GM18511 (cell line): ENCODE data around the gene NANOS2.

Experiments used
- ATAC-seq: cut with Tn5 transposase; IDR thresholded peaks from one replicate; pipeline ENCODE4 v1.9.1; 2021; ENCODE audit warnings: mild to moderate bottlenecking, moderate library complexity; ENCODE audit not compliant: unreplicated experiment

Gene NANOS2

GRCh38 chr19:45929247-45929646, 14.7 kb upstream of the NANOS2 start:
- no peak for ATAC-seq

DNA sequence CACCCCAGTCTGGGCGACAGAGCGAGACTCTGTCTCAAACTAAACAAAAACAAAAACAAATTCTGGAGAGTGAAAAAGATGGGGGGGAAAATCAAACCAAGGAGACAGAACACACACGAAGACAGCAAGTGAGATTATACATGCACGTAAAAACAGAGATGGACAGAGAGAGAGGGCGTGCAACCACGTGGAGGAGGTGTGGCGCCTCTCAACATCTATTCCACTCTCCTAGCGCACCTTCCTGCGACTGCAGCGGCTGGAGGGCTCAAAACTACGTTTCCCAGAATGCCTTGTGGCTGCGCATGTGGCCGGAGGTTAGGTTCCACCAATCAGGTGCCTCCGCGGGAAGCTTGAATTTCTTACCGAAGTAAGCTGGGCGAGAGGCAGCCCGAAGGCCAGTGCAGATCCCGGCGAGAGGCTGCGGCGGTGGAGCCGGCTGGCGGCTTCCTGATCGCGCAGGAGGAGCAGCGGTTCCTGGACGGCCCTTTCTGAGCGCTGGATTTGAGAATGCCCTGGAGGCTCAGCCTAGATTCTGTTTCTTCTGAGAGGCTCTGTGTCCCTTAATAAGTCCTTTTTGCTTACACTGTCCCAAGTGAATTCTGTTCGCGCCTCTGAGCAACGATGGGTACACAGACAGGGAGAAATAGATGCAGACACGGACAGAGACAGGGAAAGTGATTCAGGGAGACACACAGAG, 13.1 kb upstream of the NANOS2 start:
- peak; percentile 59 for ATAC-seq

DNA sequence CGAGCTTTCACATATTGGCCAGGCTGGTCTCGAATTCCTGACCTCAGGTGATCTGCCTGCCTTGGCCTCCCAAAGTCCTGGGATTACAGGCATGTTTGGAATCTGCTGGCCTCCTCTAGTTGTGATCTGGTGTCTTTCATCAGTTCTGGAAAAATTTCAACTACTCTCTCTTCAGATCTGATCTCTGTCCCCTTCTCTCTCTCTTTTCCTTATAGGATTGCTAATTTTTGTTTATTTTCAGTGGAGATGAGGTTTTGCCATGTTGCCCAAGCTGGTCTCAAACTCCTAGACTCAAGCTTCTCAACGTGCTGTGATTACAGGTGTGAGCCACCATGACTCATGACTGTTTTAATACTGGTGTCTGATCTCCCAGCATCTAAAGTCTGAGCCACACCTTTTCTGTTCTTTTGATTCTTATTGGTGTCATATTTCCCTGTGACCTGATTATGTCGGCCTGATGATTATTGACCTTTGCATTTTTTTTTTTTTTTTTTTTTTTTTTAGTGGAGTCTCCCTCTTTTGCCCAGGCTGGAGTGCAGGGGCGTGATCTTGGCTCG, 10.4 kb upstream of the NANOS2 start:
- no peak for ATAC-seq

DNA sequence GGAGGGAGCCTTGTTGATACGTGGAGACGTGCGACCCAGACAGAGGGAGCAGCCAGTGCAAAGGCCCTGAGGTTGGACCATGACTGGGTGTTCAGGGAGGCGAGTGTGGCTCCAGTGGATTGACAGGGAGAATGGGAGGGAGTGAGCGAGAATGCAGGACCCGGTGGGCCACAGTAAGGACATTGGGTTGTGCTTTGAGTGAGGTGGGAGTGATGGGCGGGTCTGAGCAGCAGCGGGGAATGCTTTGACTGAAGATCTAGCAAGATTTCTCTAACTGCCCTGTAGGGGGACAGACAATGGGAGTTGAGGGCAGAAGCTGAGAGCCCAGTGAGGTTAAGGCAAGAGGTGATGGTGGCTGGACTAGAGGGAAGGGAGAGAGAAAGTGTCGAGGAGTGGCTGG, 7.7 kb upstream of the NANOS2 start:
- ATAC-seq, result no peak

DNA sequence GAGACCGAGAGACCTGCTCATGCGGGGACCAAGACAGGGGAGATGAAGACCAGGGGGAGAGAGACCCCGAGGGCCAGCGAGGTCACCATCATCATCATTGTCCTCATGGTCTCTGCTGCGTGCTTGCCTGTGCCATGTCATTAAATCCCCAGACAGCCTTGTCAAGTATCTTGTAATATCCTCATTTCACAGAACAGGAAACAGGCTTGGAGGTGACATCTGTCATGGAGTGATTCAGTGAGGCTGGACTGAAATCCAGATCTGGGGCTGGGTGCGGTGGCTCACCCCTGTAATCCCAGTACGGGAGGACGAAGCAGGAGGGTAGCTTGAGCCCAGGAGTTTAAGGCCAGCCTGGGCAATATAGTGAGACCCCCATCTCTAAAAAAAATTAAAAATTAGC, 5.9 kb upstream of the NANOS2 start:
- no peak for ATAC-seq

DNA sequence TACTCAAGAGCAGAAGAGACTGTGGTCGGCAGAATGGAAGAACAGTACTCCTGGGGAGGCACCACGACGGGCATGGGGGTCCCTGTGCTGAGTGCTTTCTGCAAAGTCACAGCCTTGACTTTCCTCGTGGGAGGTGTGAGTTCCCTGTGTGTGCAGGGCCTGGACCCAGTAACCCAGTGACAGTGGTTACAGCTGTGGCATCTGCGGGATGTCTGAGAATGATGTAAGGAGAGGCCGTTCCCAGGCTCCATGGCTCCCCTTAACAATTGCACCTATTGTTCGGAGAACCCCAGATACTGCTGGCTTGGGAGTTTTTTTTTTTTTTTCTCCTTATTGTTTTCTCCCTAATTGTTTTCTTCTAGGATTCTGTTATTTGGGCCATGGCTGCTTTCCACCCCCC, 5.1 kb upstream of the NANOS2 start:
- ATAC-seq, result no peak

DNA sequence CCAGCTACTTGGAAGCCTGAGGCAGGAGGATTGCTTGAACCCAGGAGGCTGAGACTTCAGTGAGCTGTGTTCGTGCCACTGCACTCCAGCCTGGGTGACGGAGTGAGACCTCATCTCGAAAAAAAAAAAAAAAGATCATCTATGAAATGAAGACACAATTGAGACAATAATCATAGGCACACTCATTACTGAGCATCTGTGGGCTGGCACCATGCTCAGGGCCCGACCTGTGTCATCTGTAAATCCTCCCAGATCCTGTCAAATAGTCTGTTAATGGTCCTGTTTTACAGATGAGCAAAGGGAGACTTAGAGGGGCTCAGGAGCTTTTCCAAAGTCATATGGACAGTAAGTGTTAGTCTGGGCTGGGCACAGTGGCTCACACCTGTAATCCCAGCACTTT, 4.1 kb upstream of the NANOS2 start:
- no peak for ATAC-seq

DNA sequence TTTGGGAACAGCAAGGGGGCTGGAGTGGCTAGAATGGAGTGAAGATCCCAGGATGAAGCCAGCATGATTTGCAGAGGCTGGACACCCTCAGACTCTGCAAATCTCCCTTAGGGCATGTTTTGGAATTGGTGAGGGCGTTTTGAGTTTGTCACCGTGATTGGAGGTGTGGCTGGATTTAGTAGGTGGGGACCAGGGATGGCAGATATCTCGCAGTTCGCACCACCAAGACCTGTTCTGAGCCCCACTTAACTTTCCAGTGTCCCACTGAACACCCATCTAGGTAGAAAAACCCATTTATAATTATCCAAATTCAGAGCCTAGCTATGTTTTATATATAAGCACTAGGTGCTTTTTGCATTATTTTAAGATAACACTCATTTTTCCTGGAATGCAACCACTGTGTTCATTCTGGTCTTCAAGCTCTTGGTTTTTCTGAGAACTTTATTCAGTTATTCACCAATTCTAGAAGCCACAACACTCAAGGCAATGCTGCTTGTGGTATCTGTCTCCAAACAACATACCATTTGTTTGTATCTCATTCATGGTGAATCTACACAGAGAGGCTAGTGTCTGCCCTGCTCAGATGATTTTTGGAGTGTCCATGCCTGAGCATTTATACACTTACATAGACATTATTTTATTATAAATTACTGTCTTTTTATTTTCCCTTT, 3.0 kb upstream of the NANOS2 start:
- no peak for ATAC-seq

DNA sequence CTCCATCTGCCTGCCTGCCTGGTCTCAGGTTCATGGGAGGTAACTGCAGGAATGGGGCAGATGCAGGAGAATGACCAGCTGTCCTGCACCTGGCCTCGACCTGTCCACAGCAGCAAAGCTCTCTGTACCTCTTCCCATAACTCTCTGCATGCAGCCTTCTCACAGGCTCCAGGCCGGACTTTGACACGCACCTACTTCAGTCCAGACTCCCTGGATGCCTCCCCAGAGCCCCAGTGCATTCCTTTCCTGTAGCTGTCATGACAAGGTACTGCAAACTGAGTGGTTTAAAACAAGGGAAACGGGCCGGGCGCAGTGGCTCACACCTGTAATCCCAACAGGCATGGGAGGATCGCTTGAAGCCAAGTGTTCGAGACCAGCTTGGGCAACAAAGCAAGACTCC, 3.3 kb downstream of the NANOS2 start:
- no peak for ATAC-seq

DNA sequence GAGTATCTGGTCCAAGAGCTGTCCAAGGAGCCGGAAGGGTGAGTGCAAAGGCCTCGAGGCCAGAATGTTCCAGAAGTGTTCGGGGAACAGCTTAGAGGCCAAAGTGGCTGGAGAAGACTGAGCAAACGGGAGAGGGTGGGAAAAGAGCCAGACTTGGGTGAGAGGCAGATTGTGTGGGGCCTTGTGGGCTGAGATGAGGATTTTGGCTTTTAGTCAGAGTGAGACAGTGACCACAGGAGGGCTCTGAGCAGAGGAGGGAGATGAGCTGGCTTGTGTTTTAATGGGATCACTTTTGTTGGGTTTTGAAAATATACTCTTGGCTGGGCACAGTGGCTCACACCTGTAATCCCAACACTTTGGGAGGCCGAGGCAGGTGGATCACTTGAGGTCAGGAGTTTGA, 5.6 kb downstream of the NANOS2 start:
- ATAC-seq, result no peak

GRCh38 chr19:45906221-45906620, 8.4 kb downstream of the NANOS2 start:
- ATAC-seq, result no peak

DNA sequence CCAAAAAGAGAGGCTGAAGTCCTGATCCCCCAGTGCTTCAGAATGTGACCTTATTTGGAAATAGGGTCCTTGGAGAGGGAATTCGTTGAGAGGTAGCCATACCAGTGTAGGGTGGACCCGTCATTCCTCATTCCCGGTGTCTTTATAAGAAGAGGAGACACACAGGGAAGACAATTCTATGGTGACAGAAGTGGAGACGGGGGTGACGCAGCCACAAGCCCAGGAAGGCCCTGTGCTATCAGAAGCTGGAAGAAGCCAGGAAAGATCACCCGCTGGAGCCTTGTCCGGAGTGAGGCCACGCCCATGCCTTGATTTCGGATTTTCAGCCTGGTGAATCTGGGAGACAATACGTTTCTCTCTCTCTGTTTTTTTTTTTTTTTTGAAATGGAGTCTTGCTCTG, 9.6 kb downstream of the NANOS2 start:
- no peak for ATAC-seq

GRCh38 chr19:45902651-45903625, 11.6 kb downstream of the NANOS2 start:
- ATAC-seq, result peak; percentile 84

DNA sequence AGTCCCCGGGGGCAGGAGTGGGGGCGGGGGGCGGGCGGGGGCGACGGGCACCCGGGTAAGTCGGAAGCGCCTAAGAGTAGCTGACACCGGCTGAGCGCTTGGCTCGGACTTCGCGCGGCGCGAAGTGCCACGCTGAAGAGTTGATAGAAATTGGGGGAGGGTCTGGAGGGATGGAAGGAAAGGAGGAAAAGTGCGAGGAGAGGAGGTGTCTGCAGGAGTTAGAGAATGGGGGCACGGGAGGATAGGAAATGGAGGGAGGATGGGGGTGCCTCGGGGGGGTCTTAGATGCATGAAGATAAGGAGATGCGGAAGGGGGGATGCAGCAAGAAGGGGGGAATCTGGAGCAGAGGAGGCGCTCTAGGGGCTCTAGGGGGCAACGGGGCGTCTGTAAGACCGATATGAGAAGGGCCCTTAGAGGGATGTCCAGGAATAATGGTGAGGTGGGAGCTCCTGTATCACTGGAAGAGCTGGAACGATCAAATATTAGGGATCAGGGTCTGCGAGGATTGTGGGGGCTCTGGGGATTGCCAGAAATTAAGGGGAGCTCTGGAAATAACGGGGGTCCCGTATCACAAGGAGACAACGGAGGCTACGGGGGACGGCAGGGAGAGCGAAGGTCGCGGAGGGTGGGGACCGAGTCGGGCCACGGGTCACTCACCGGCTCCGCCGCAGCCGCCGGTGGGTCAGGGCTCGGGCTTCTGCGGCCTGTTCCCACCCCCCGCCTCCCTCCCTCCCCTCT, 12.5 kb downstream of the NANOS2 start, which contains the start of gene MYPOP:
Gene MYPOP (minus strand): TSS at position 702 of the 739 bp plus-strand sequence. CDS start 840 bp downstream, outside the sequence.
- no peak for ATAC-seq

- no peak for ATAC-seq
These were observed 13.1 kb downstream of the NANOS2 start for GRCh38 chr19:45901432-45901911.

DNA sequence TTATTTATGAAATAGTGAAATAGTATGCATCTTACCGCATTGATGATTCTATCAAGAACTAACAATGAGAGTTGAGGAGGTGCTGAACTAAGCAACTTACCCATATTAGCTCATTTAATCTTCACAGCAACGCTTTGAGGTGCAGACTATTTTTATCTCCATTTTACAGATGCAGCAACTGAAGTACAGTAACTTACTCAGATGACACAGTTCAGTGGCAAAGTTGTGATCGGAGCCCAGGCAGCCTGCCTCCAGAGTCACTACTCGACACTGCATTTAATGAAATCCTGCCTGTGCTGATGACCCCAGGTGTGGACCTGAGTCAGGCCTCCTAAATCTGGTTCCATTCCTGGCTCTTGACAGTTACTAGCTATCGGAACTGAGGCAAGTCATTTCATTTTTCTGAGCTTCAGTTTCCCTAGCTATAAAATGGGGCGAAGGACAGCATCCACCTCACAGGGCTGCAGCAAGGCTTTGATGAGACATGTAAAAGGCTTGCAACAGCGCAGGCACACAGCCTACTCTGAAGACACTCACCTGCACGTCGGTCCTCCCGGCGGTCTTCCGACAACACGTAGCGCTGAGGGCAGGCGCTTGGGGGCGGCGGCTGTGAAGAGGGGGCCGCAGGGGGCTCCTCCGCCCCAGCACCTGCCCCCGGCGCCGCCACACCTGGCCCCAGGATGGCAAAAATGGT, 13.7 kb downstream of the NANOS2 start:
- no peak for ATAC-seq

- ATAC-seq, result no peak
These were observed 14.5 kb downstream of the NANOS2 start for GRCh38 chr19:45899919-45900589.

GRCh38 chr19:45899253-45899652, 15.3 kb downstream of the NANOS2 start:
- ATAC-seq, result no peak

DNA sequence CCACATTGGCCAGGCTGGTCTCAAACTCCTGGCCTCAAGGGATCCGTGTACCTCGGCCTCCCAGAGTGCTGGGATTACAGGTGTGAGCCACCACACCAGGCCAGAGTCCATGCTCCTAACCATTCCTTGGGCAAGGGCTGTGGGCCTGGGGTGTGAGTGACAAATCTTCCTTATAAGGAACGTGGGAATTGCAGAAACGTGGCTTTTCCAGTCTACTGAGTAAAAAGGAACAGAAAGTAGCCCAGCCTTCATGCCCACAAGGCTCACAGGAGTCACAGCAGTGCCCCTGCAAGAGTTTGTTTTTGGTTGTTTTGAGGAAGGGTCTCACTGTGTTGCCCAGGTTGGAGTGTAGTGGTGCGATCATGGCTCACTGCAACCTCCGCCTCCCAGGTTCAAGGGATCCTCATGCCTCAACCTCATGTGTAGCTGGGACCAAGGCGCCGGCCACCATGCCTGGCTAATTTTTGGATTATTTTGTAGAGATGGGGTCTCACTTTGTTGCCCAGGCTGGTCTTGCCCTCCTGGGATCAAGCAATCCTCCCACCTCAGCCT, 17.2 kb downstream of the NANOS2 start:
- ATAC-seq, result no peak
